Small intestine (tissue), 7 donors: ENCODE data around the gene IP6K2. TPM values are rescaled to one million over a fixed set of nuclear protein-coding genes. Genes with fewer than 3 reads are reported as not detected.

Experiments used
- DNase-seq, 2 donors: peaks; one replicate each; pipeline versions ENCODE4 v3.0.0 to v3.0.0-alpha.2; 2013
- FAIRE-seq: peaks from 2 replicates; lab custom pipeline; 2012; peaks lifted over from hg19 to GRCh38; lab: Jason Lieb, UNC
- H3K27ac ChIP-seq, 3 donors: one replicate each; pipeline ENCODE4 v1.5.1; 2013; ENCODE audit warnings: low read length in 2 of 3, mild to moderate bottlenecking in 2 of 3, control low read depth in 1 of 3, inconsistent platforms in 1 of 3, low read depth in 1 of 3, moderate library complexity in 1 of 3
- H3K27me3 ChIP-seq, 3 donors: one replicate each; pipeline ENCODE4 v1.6.1; 2013; ENCODE audit warnings: low read length in 3 of 3, inconsistent platforms in 1 of 3; ENCODE audit not compliant: control insufficient read depth in 3 of 3, insufficient read depth in 3 of 3
- H3K36me3 ChIP-seq, 3 donors: one replicate each; pipeline ENCODE4 v1.6.1; 2013; ENCODE audit warnings: low read length in 3 of 3, inconsistent platforms in 1 of 3, low read depth in 1 of 3, mild to moderate bottlenecking in 1 of 3, moderate library complexity in 1 of 3; ENCODE audit not compliant: control insufficient read depth in 3 of 3, insufficient read depth in 2 of 3
- H3K4me1 ChIP-seq, 3 donors: one replicate each; pipeline ENCODE4 v1.6.1; 2013; ENCODE audit warnings: low read length in 2 of 3, inconsistent platforms in 1 of 3, low read depth in 1 of 3, mild to moderate bottlenecking in 1 of 3, moderate library complexity in 1 of 3; ENCODE audit not compliant: control insufficient read depth in 3 of 3, insufficient read depth in 2 of 3
- H3K4me3 ChIP-seq, 3 donors: one replicate each; pipeline ENCODE4 v1.5.1; 2013; ENCODE audit warnings: low read length in 3 of 3, control low read depth in 1 of 3, inconsistent platforms in 1 of 3, low read depth in 1 of 3, mild to moderate bottlenecking in 1 of 3, moderate library complexity in 1 of 3
- H3K9me3 ChIP-seq, 2 donors: one replicate each; pipeline ENCODE4 v1.6.1; 2013; ENCODE audit warnings: low read depth in 1 of 2, low read length in 1 of 2; ENCODE audit not compliant: control insufficient read depth in 2 of 2, insufficient read depth in 1 of 2
- WGBS, 3 donors: extraction: QIAGEN DNeasy Blood & Tissue Kit; methylation state at CpG; one replicate each; pipeline ENCODE4 v1.1.7; 2013; 5-methylcytosine and 5-hydroxymethylcytosine counted together
- polyA plus RNA-seq, 4 donors: library from polyadenylated mRNA; stranded (reverse) in 3 of 4; unstranded in 1 of 4; fragments of 200-250 nt in 3 of 4; fragments of 120-200 nt in 1 of 4; gene quantifications; one replicate each; pipeline versions ENCODE4 v1.2.1 to v1.2.3, GENCODE V29; 2013
- donor health status: healthy with polysubstance abuse.
- donor health status: control.
- donor health status: control.
- donor health status: Bipolar disorder and iron deficiency.
- donor health status: healthy.

The IP6K2 gene
- polyA plus RNA-seq, 4 donors, result 79.5 to 167 (median 108) TPM

GRCh38 chr3:48680811-48681540 is 36.0 kb downstream of the IP6K2 start:
- Histone ChIP-seq H3K27ac (no peak overlapping the region), H3K27me3 (no peaks in the 10 kb centered on the region), H3K4me3 (no peak overlapping the region), H3K9me3 (no peaks in the 10 kb centered on the region), H3K36me3 (peaks cover 0 to 76% (median 8%) of the 10 kb centered on the region in 3 donors), H3K4me1 (peaks cover 0 to 20% (median 4%) of the 10 kb centered on the region in 3 donors)
- no peak for DNase-seq
- no peak for FAIRE-seq
- 93 to 97% (median 96%) methylated on average over 17 of the region's 17 CpGs for WGBS, 3 donors

GRCh38 chr3:48679411-48680391 is 37.3 kb downstream of the IP6K2 start:
- Histone ChIP-seq H3K27me3 (no peaks in the 10 kb centered on the region), H3K27ac (no peak overlapping the region), H3K36me3 (peaks cover 0 to 82% (median 11%) of the 10 kb centered on the region in 3 donors), H3K9me3 (no peaks in the 10 kb centered on the region), H3K4me1 (peaks cover 0 to 17% (median 4%) of the 10 kb centered on the region in 3 donors), H3K4me3 (no peak overlapping the region)
- FAIRE-seq (no peak), DNase-seq (no peak)
- 87 to 93% (median 92%) methylated on average over 20 of the region's 20 CpGs for WGBS, 3 donors

GRCh38 chr3:48678566-48679380 is 38.2 kb downstream of the IP6K2 start:
- Histone ChIP-seq H3K27ac (no peak overlapping the region), H3K4me3 (no peak overlapping the region), H3K27me3 (no peaks in the 10 kb centered on the region), H3K9me3 (no peaks in the 10 kb centered on the region), H3K36me3 (peaks cover 0 to 83% (median 11%) of the 10 kb centered on the region in 3 donors), H3K4me1 (peaks cover 0 to 8% (median 0%) of the 10 kb centered on the region in 3 donors)
- 87 to 95% (median 90%) methylated on average over 23 to 24 of the region's 24 CpGs for WGBS, 3 donors
- no peak for FAIRE-seq
- DNase-seq, result no peak

GRCh38 chr3:48678056-48678455 is 39.0 kb downstream of the IP6K2 start:
- Histone ChIP-seq H3K4me3 (no peak overlapping the region), H3K9me3 (no peaks in the 10 kb centered on the region), H3K27ac (no peak overlapping the region), H3K4me1 (peaks cover 0 to 1% (median 0%) of the 10 kb centered on the region in 3 donors), H3K27me3 (no peaks in the 10 kb centered on the region), H3K36me3 (peaks cover 0 to 88% (median 11%) of the 10 kb centered on the region in 3 donors)
- FAIRE-seq, result no peak
- no peak for DNase-seq
- 72 to 82% (median 77%) methylated on average over 4 of the region's 4 CpGs for whole genome bisulfite sequencing, 3 donors

GRCh38 chr3:48674505-48674904 is 42.5 kb downstream of the IP6K2 start:
- H3K4me1 ChIP-seq, result no peaks in the 10 kb centered on the region
- H3K27ac ChIP-seq, result no peak overlapping the region
- no peaks in the 10 kb centered on the region for H3K9me3 ChIP-seq
- H3K36me3 ChIP-seq, result peaks cover 0 to 70% (median 7%) of the 10 kb centered on the region in 3 donors
- H3K4me3 ChIP-seq, result no peak overlapping the region
- FAIRE-seq (no peak), DNase-seq (no peak)
- no peaks in the 10 kb centered on the region for H3K27me3 ChIP-seq
- WGBS, 3 donors, result 91 to 95% (median 94%) methylated on average over 9 of the region's 9 CpGs

GRCh38 chr3:48672522-48672921 is 44.5 kb downstream of the IP6K2 start:
- H3K4me3 ChIP-seq, result no peak overlapping the region
- H3K4me1 ChIP-seq, result no peaks in the 10 kb centered on the region
- H3K27ac ChIP-seq, result no peak overlapping the region
- DNase-seq, result no peak
- H3K36me3 ChIP-seq, result peaks cover 0 to 52% (median 4%) of the 10 kb centered on the region in 3 donors
- no peaks in the 10 kb centered on the region for H3K9me3 ChIP-seq
- H3K27me3 ChIP-seq, result no peaks in the 10 kb centered on the region
- 50 to 61% (median 59%) methylated on average over 1 of the region's 1 CpG for WGBS, 3 donors
- FAIRE-seq, result no peak

- Histone ChIP-seq H3K27ac (no peak overlapping the region), H3K9me3 (no peaks in the 10 kb centered on the region), H3K27me3 (peaks cover 0 to 36% (median 8%) of the 10 kb centered on the region in 3 donors), H3K4me3 (no peak overlapping the region), H3K4me1 (peaks cover 3 to 21% (median 8%) of the 10 kb centered on the region in 3 donors), H3K36me3 (no peaks in the 10 kb centered on the region)
- no peak for FAIRE-seq
- 80 to 95% (median 87%) methylated on average over 4 of the region's 4 CpGs for WGBS, 3 donors
- DNase-seq, result no peak
Observed at GRCh38 chr3:48664929-48665328, 52.1 kb downstream of the IP6K2 start.
